GM23338 (cell line): ENCODE results near the gene DTNB. TPM values are rescaled to one million over a fixed set of nuclear protein-coding genes. Genes with fewer than 3 reads are reported as not detected.

Source experiments
- ATAC-seq: fragments of 200-7000 bp; cut with Tn5 transposase; 3 replicates; pipeline ENCODE4 v1.9.1; 2020
- DNase-seq: peaks from one replicate; pipeline ENCODE4 v3.0.0-alpha.2; 2015; ENCODE audit warnings: low spot score
- H2AFZ ChIP-seq: fragments of 200-600 bp; sonication (generic); 2 replicates; pipeline ENCODE4 v1.8.0; 2016; ENCODE audit warnings: antibody characterized with exemption, mild to moderate bottlenecking, moderate library complexity
- H3F3A ChIP-seq: fragments of 200-600 bp; sonication (generic); replicated peaks from 2 replicates; pipeline ENCODE4 v1.8.0; 2017; ENCODE audit warnings: antibody characterized with exemption, mixed run types, low read depth
- H3K27ac ChIP-seq: fragments of 200-600 bp; sonication (generic); 2 replicates; pipeline ENCODE4 v1.6.1; 2016; ENCODE audit warnings: low read depth
- H3K27me3 ChIP-seq: fragments of 200-600 bp; sonication (generic); 2 replicates; pipeline ENCODE4 v1.8.0; 2016; ENCODE audit warnings: mild to moderate bottlenecking, mixed run types, moderate library complexity; ENCODE audit not compliant: insufficient read depth
- H3K36me3 ChIP-seq: fragments of 200-600 bp; sonication (generic); 2 replicates; pipeline ENCODE4 v1.8.0; 2016; ENCODE audit warnings: mild to moderate bottlenecking; ENCODE audit not compliant: insufficient read depth
- H3K4me1 ChIP-seq: fragments of 200-600 bp; sonication (generic); 2 replicates; pipeline ENCODE4 v1.8.0; 2016; ENCODE audit warnings: mild to moderate bottlenecking, moderate library complexity; ENCODE audit not compliant: insufficient read depth
- H3K4me2 ChIP-seq: fragments of 200-600 bp; sonication (generic); 2 replicates; pipeline ENCODE4 v1.7.1; 2017; ENCODE audit warnings: mixed run types
- H3K4me3 ChIP-seq: fragments of 200-600 bp; sonication (generic); 2 replicates; pipeline ENCODE4 v1.6.1; 2016; ENCODE audit warnings: mixed run types
- H3K79me2 ChIP-seq: fragments of 200-600 bp; sonication (generic); replicated peaks from 2 replicates; pipeline ENCODE4 v1.8.0; 2017; ENCODE audit warnings: mild to moderate bottlenecking; ENCODE audit not compliant: insufficient read depth
- H3K9me2 ChIP-seq: fragments of 200-600 bp; sonication (generic); 2 replicates; pipeline ENCODE4 v1.8.0; 2017; ENCODE audit not compliant: insufficient read depth
- H4K20me1 ChIP-seq: fragments of 200-600 bp; sonication (generic); replicated peaks from 2 replicates; pipeline ENCODE4 v1.8.0; 2017; ENCODE audit warnings: mild to moderate bottlenecking; ENCODE audit not compliant: insufficient read depth
- H3K27ac Mint-ChIP-seq: 2 replicates; pipeline ENCODE4 v1.8.0; 2020; ENCODE audit warnings: inconsistent platforms, mild to moderate bottlenecking, moderate library complexity, mixed read lengths
- H3K27me3 Mint-ChIP-seq: 3 replicates; pipeline ENCODE4 v1.8.0; 2022; ENCODE audit warnings: low read depth, mild to moderate bottlenecking, moderate library complexity, mixed read lengths, inconsistent platforms; ENCODE audit not compliant: insufficient read depth, poor library complexity
- H3K36me3 Mint-ChIP-seq: 3 replicates; pipeline ENCODE4 v1.8.0; 2021; ENCODE audit warnings: low read depth, mild to moderate bottlenecking, inconsistent platforms, moderate library complexity, mixed read lengths
- H3K4me1 Mint-ChIP-seq: 3 replicates; pipeline ENCODE4 v1.8.0; 2020; ENCODE audit warnings: mild to moderate bottlenecking, inconsistent platforms, mixed read lengths
- H3K4me3 Mint-ChIP-seq: 3 replicates; pipeline ENCODE4 v1.8.0; 2021; ENCODE audit warnings: moderate library complexity, mild to moderate bottlenecking, inconsistent platforms, mixed read lengths
- H3K9me3 Mint-ChIP-seq: 3 replicates; pipeline ENCODE4 v1.8.0; 2020; ENCODE audit warnings: moderate library complexity, mild to moderate bottlenecking, inconsistent platforms, mixed read lengths
- CREB1 ChIP-seq: fragments of 250-450 bp; sonication (Bioruptor Pico); IDR thresholded peaks from 2 replicates; pipeline ENCODE4 v1.5.0; 2020; ENCODE audit warnings: low read depth, mild to moderate bottlenecking, moderate library complexity
- EZH2 ChIP-seq: fragments of 200-600 bp; sonication (generic); IDR thresholded peaks from one replicate; pipeline ENCODE4 v1.8.0; 2017; ENCODE audit warnings: antibody characterized with exemption, mild to moderate bottlenecking, low read depth; ENCODE audit not compliant: unreplicated experiment
- EZH2phosphoT487 ChIP-seq: fragments of 200-600 bp; sonication (generic); IDR thresholded peaks from one replicate; pipeline ENCODE4 v1.8.1; 2018; ENCODE audit warnings: antibody characterized with exemption; ENCODE audit not compliant: unreplicated experiment
- JUNB ChIP-seq: IDR thresholded peaks from one replicate; pipeline ENCODE4 v1.6.1; 2016; ENCODE audit warnings: antibody characterized with exemption; ENCODE audit not compliant: unreplicated experiment
- NANOG ChIP-seq: IDR thresholded peaks from 2 replicates; pipeline ENCODE4 v1.6.1; 2016; ENCODE audit warnings: antibody characterized with exemption, borderline replicate concordance
- POLR2AphosphoS5 ChIP-seq: IDR thresholded peaks from 2 replicates; pipeline ENCODE4 v1.6.1; 2016; ENCODE audit warnings: antibody characterized with exemption, low read depth
- STAT1 ChIP-seq: IDR thresholded peaks from one replicate; pipeline ENCODE4 v1.6.1; 2016; ENCODE audit warnings: antibody characterized with exemption; ENCODE audit not compliant: unreplicated experiment
- ZNF114 ChIP-seq: fragments of 250-450 bp; sonication (Bioruptor Pico); IDR thresholded peaks from 2 replicates; pipeline ENCODE4 v1.5.0; 2020; ENCODE audit warnings: mild to moderate bottlenecking, moderate library complexity
- ZNF331 ChIP-seq: fragments of 250-450 bp; sonication (Bioruptor Pico); IDR thresholded peaks from 2 replicates; pipeline ENCODE4 v1.5.0; 2020; ENCODE audit warnings: low read depth, mild to moderate bottlenecking, moderate library complexity
- polyA plus RNA-seq: library from polyadenylated mRNA; unstranded; fragments of >200 nt; fragmentation: Nextera tagmentation; extraction: Ambion mirVana; gene quantifications from 2 replicates; pipeline ENCODE4 v1.2.1, GENCODE V29; 2016
- total RNA-seq: library from RNA; depleted of rRNA; stranded (reverse); fragments of >200 nt; shearing (Covaris generic); gene quantifications from 2 replicates; pipeline ENCODE4 v1.2.3, GENCODE V29; 2014
- TF ChIP-seq, protein P1 (sequence below): fragments of 250-450 bp; sonication (Bioruptor Pico); IDR thresholded peaks from 2 replicates; pipeline ENCODE4 v1.5.0; 2020; ENCODE audit warnings: mild to moderate bottlenecking, moderate library complexity
- TF ChIP-seq, protein P2 (sequence below), 2 experiments: fragments of 200-600 bp in 1 of 2; sonication (generic) in 1 of 2; conservative IDR thresholded peaks; 2 replicates each; pipeline versions ENCODE4 v1.5.1 to v1.6.1; 2016 to 2017; ENCODE audit warnings: antibody characterized with exemption in 2 of 2, low read depth in 2 of 2, mild to moderate bottlenecking in 2 of 2, moderate library complexity in 1 of 2
- TF ChIP-seq, protein P3 (sequence below): IDR thresholded peaks from one replicate; pipeline ENCODE4 v1.6.1; 2018; ENCODE audit warnings: antibody characterized with exemption; ENCODE audit not compliant: unreplicated experiment
- TF ChIP-seq, protein P4 (sequence below): IDR thresholded peaks from 2 replicates; pipeline ENCODE4 v1.6.1; 2016; ENCODE audit warnings: antibody characterized with exemption

The DTNB gene
- total and polyA plus RNA-seq, 2 experiments from 2014 or later, result 22.1 to 29.4 TPM

DNA sequence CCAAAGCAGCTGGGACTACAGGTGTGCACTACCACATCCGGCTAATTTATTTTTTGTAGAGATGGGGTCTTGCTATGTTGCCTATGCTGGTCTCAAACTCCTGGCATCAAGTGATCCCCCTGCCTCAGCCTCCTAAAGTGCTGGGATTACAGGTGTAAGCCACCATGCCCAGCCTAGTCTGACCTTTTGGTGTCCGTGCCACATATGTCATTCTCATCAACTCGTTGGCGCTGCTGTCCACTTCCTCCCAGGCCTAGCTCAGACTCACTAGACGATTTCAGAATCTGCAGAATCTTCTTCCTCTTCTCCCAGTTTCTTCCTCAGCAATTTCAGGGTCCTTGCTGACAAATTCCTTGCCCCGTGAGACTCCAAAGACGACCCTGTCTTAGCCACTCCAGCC, 291.9 kb downstream of the DTNB start:
- no peak overlapping the region for H3K27ac Mint-ChIP-seq

More for the DNA sequence above, 291.9 kb downstream of the DTNB start:
- H3K9me3 Mint-ChIP-seq, result peaks cover 6% of the 10 kb centered on the region; the same call in 2 of the 3 replicates
- no peaks in the 10 kb centered on the region for H3K36me3 ChIP-seq
- H3K4me1 ChIP-seq, result peaks cover 9% of the 10 kb centered on the region
- peaks cover 4% of the 10 kb centered on the region for H3K36me3 Mint-ChIP-seq
- peaks cover 5% of the 10 kb centered on the region; the same call in 1 of the 2 replicates for H3F3A ChIP-seq
- no peak overlapping the region for H3K4me3 Mint-ChIP-seq
- peaks cover 5% of the 10 kb centered on the region for H3K27me3 Mint-ChIP-seq
- no peak for ATAC-seq
- H3K79me2 ChIP-seq, result no peaks in the 10 kb centered on the region
- no peak overlapping the region for H3K4me2 ChIP-seq
- no peak overlapping the region for H2AFZ ChIP-seq
- no peak overlapping the region for H3K4me3 ChIP-seq
- TF ChIP-seq, protein P1, sequence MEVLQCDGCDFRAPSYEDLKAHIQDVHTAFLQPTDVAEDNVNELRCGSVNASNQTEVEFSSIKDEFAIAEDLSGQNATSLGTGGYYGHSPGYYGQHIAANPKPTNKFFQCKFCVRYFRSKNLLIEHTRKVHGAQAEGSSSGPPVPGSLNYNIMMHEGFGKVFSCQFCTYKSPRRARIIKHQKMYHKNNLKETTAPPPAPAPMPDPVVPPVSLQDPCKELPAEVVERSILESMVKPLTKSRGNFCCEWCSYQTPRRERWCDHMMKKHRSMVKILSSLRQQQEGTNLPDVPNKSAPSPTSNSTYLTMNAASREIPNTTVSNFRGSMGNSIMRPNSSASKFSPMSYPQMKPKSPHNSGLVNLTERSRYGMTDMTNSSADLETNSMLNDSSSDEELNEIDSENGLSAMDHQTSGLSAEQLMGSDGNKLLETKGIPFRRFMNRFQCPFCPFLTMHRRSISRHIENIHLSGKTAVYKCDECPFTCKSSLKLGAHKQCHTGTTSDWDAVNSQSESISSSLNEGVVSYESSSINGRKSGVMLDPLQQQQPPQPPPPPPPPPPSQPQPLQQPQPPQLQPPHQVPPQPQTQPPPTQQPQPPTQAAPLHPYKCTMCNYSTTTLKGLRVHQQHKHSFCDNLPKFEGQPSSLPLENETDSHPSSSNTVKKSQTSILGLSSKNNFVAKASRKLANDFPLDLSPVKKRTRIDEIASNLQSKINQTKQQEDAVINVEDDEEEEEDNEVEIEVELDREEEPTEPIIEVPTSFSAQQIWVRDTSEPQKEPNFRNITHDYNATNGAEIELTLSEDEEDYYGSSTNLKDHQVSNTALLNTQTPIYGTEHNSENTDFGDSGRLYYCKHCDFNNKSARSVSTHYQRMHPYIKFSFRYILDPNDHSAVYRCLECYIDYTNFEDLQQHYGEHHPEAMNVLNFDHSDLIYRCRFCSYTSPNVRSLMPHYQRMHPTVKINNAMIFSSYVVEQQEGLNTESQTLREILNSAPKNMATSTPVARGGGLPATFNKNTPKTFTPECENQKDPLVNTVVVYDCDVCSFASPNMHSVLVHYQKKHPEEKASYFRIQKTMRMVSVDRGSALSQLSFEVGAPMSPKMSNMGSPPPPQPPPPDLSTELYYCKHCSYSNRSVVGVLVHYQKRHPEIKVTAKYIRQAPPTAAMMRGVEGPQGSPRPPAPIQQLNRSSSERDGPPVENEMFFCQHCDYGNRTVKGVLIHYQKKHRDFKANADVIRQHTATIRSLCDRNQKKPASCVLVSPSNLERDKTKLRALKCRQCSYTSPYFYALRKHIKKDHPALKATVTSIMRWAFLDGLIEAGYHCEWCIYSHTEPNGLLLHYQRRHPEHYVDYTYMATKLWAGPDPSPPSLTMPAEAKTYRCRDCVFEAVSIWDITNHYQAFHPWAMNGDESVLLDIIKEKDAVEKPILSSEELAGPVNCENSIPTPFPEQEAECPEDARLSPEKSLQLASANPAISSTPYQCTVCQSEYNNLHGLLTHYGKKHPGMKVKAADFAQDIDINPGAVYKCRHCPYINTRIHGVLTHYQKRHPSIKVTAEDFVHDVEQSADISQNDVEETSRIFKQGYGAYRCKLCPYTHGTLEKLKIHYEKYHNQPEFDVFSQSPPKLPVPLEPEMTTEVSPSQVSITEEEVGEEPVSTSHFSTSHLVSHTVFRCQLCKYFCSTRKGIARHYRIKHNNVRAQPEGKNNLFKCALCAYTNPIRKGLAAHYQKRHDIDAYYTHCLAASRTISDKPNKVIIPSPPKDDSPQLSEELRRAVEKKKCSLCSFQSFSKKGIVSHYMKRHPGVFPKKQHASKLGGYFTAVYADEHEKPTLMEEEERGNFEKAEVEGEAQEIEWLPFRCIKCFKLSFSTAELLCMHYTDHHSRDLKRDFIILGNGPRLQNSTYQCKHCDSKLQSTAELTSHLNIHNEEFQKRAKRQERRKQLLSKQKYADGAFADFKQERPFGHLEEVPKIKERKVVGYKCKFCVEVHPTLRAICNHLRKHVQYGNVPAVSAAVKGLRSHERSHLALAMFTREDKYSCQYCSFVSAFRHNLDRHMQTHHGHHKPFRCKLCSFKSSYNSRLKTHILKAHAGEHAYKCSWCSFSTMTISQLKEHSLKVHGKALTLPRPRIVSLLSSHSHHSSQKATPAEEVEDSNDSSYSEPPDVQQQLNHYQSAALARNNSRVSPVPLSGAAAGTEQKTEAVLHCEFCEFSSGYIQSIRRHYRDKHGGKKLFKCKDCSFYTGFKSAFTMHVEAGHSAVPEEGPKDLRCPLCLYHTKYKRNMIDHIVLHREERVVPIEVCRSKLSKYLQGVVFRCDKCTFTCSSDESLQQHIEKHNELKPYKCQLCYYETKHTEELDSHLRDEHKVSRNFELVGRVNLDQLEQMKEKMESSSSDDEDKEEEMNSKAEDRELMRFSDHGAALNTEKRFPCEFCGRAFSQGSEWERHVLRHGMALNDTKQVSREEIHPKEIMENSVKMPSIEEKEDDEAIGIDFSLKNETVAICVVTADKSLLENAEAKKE (CRISPR knock-in tag), result no peak
- no peak for TF ChIP-seq ZNF331 (CRISPR knock-in tag)
- TF ChIP-seq STAT1, result no peak
- TF ChIP-seq, protein P2, sequence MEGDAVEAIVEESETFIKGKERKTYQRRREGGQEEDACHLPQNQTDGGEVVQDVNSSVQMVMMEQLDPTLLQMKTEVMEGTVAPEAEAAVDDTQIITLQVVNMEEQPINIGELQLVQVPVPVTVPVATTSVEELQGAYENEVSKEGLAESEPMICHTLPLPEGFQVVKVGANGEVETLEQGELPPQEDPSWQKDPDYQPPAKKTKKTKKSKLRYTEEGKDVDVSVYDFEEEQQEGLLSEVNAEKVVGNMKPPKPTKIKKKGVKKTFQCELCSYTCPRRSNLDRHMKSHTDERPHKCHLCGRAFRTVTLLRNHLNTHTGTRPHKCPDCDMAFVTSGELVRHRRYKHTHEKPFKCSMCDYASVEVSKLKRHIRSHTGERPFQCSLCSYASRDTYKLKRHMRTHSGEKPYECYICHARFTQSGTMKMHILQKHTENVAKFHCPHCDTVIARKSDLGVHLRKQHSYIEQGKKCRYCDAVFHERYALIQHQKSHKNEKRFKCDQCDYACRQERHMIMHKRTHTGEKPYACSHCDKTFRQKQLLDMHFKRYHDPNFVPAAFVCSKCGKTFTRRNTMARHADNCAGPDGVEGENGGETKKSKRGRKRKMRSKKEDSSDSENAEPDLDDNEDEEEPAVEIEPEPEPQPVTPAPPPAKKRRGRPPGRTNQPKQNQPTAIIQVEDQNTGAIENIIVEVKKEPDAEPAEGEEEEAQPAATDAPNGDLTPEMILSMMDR (conservative IDR thresholded peaks at IDR 0.05; ENCODE audit: low read depth in 2 of 2), result no peak
- TF ChIP-seq POLR2AphosphoS5, result no peak
- TF ChIP-seq, protein P3, sequence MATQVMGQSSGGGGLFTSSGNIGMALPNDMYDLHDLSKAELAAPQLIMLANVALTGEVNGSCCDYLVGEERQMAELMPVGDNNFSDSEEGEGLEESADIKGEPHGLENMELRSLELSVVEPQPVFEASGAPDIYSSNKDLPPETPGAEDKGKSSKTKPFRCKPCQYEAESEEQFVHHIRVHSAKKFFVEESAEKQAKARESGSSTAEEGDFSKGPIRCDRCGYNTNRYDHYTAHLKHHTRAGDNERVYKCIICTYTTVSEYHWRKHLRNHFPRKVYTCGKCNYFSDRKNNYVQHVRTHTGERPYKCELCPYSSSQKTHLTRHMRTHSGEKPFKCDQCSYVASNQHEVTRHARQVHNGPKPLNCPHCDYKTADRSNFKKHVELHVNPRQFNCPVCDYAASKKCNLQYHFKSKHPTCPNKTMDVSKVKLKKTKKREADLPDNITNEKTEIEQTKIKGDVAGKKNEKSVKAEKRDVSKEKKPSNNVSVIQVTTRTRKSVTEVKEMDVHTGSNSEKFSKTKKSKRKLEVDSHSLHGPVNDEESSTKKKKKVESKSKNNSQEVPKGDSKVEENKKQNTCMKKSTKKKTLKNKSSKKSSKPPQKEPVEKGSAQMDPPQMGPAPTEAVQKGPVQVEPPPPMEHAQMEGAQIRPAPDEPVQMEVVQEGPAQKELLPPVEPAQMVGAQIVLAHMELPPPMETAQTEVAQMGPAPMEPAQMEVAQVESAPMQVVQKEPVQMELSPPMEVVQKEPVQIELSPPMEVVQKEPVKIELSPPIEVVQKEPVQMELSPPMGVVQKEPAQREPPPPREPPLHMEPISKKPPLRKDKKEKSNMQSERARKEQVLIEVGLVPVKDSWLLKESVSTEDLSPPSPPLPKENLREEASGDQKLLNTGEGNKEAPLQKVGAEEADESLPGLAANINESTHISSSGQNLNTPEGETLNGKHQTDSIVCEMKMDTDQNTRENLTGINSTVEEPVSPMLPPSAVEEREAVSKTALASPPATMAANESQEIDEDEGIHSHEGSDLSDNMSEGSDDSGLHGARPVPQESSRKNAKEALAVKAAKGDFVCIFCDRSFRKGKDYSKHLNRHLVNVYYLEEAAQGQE, result no peak
- TF ChIP-seq, protein P4, sequence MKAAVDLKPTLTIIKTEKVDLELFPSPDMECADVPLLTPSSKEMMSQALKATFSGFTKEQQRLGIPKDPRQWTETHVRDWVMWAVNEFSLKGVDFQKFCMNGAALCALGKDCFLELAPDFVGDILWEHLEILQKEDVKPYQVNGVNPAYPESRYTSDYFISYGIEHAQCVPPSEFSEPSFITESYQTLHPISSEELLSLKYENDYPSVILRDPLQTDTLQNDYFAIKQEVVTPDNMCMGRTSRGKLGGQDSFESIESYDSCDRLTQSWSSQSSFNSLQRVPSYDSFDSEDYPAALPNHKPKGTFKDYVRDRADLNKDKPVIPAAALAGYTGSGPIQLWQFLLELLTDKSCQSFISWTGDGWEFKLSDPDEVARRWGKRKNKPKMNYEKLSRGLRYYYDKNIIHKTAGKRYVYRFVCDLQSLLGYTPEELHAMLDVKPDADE, result no peak
- no peak for TF ChIP-seq JUNB
- TF ChIP-seq CREB1 (CRISPR knock-in tag), result no peak
- no peak for TF ChIP-seq EZH2phosphoT487
- TF ChIP-seq ZNF114, result no peak
- no peak for TF ChIP-seq EZH2
- TF ChIP-seq NANOG, result no peak
- H3K9me2 ChIP-seq, result no peaks in the 10 kb centered on the region
- H3K4me1 Mint-ChIP-seq, result peaks cover 14% of the 10 kb centered on the region
- H3K27me3 ChIP-seq, result no peaks in the 10 kb centered on the region
- no peak overlapping the region for H3K27ac ChIP-seq
- 0 out of 2 replicates have a peak, but pooled peaks cover 4% of the 10 kb centered on the region for H4K20me1 ChIP-seq
- DNase-seq, result no peak
